Stimulated activated CD4-positive, alpha-beta T cell treated with anti-CD3 and anti-CD28 coated beads, Interleukin-1b, Interleukin-23, amount 100 ng/mL, for 1 hour (primary cell): ENCODE results near the gene GCC1.

Source experiments
- DNase-seq, 2 donors: peaks; one replicate each; pipeline ENCODE4 v3.0.0-alpha.2; 2020; ENCODE audit warnings: low read depth in 2 of 2

The GCC1 gene

GRCh38 chr7:127585044-127585953, at the start of gene GCC1:
GCC1 (minus strand) TSS chr7:127585596; CDS start chr7:127585182, 414 bp downstream.
- peak; percentile 77 to 90 for DNase-seq

- DNase-seq: no peak
These were observed 47.0 kb upstream of the GCC1 start for GRCh38 chr7:127632276-127632910.

DNA sequence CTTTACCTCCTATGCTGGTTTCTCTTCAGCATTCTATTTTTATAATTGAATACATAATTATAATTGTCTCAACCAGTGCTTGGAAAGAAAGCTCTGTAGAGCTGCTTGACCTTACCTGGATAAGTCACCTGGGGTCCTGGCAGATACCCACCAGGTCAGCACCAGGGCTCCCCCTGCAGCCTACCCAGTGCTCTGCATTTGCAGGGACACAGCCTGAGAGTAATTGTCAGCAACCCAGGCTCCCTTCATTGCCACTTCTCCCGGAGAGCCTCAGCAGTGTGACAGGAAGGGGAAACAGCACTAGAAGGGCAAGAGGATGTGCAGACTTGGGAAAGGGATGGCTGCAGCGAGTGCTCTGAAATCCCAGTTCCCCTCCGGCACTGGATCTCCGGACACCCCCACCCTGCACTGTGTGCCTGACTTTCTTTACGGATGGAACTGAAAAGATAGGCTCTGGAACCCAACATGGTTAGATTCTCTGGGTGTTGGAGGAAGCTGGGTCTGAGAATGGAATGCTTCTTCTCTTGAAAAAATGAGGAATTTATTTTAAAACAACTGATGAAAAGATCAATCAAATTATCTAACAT, 44.0 kb upstream of the GCC1 start:
- no peak for DNase-seq

DNA sequence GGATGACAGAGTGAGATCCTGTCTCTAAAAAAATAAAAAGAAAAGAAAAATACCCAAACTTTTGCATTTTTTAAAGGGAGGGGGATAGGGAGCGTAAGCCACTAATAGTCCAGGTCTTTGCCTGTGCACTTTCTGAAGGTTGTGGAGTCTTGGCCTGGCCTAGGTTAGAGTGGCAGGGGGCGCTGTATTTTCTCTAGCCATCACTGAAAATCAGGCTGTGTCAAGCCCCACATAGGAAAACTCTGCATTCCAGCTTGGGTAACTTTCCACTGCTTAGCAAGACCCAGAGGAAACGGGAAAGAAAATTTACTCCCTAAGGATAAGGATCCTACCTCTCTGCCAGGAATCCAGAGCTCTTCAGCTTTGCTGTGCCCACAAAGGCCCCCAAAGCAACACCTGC, 43.0 kb upstream of the GCC1 start:
- no peak for DNase-seq

GRCh38 chr7:127625331-127625730, 39.9 kb upstream of the GCC1 start:
- no peak for DNase-seq

DNA sequence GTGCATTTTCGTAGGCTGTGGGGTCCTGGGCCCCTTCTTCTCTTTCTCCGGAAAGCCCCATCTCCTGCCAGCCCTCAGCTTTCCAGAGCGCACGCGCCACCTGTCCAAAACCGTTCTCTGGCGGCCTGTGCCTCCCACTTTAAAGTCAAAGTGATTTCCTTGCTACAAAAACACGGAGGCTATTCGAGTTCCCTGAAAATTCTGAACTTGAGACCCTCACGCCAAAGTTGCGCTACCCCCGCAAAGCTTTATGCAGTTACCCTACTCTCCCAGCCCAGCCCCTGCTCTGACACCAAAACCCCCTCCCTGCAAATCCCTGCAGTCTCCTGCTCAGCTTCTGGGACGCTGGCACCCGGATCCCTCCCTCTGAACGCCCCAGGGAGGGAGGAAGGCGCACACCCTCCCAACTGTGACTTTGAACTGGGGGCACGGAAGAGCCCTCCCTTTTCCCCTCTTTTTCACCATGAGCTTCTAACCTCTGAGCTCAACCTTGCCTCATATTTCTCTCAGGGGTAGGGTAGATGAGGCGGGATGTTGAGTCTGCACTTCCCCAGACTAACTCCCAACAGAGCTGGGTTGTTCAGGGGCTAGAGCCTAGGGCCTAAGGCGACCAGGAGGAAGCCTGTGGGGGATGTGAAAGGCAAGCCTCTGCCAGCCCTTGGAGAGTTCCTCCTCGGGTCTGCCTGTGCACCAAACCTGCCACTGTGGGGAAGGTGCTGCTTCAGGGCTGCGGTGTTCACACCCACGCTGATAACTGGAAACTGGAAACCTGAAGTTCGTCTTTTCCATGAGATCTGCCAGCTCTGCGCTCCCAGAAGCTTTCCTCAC, 35.2 kb upstream of the GCC1 start:
- DNase-seq: no peak

DNA sequence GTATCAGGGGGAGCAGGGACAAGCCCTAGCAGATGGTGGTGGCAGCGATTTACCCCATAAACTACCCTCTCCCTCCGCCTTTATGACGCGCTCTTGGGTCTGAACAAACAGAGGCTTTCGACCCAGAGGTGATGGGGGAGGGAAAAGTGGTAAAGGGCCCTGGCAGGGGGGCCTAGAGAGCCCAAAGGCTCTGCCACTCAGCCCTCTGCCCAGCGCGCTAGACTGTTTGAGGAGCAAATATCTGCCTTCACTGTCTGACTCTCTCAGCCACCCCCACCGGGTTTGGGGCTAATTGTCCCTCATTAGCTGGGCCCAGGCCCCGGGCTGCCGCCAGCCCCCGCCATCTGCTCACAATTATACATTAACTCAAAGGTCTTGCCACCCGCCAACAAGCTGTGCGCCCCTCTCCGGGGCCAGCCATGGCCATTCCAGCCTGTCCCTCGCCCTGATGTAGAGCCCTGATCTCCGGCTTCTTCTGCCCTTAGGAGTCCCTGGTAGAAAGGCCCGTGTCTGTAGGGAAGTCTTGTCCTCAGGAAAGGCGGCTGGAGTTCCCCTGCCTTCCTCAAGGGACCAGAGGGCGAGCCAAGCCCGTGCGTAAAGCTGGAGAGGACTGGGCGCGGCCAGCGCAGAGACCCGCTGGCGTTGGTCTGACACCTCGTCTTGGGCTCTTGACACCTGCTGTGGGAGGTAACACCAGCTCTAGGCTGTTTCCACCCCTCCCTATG, 34.4 kb upstream of the GCC1 start:
- no peak for DNase-seq

DNA sequence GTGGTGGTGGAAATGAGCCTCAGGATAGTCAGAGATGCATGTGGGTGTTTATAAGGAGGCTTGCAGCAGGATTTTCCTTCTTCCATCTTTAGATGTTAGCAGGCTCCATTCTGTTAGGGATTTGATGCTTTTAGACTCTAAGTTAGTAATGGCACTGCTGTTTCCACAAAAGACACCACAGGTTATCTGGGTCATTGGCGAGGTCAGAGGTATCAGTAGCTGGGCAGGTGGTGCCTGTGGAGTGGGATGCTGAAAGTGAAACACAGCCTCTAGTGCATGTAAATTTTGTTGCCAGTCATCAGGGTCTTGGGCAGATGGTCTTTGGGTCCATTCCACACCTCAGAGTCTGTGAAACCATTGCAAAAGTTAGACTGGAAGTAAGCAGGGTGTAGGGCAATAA, 33.4 kb upstream of the GCC1 start:
- DNase-seq: no peak

- DNase-seq: no peak
These were observed 32.6 kb upstream of the GCC1 start, which contains the start of gene PAX4 for GRCh38 chr7:127618042-127618441. PAX4 (minus strand) TSS chr7:127618142; CDS start chr7:127615928, 2,214 bp downstream.

DNA sequence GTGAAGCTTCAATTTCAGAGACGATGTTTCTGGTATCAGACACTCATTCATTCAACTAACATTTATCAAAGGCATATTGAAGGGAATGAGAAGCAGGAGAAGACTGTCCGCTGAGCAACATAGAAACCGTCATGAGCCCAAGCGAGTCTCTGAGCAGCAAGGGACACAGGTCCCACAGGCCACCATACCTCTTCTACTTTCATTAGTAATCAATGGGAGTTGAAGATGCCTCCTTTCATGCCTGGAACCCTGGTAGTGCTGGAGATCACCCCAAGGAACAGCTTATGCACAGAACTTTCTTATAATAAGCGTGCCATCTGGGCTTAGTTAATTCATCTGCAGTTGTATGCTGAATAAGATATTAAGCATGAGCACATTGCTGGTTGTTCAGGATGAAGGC, 31.3 kb upstream of the GCC1 start:
- DNase-seq: no peak

DNA sequence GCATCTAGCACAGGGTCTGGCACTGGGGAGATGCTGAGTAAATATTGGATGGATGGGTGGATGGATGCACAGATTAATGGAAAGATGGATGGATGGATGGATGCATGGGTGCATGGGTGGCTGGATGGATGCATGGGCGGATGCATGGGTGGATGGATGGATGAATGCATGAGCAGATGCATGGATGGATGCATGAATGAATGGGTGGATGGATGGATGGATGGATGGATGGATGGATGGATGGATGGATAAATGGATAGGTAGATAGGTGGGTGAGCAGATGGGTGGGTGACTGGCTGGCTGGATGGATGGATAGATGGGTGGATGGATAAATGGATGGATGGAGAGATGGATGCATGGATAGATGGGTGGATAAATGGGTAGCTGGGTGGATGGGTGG, 26.9 kb upstream of the GCC1 start:
- no peak for DNase-seq

DNA sequence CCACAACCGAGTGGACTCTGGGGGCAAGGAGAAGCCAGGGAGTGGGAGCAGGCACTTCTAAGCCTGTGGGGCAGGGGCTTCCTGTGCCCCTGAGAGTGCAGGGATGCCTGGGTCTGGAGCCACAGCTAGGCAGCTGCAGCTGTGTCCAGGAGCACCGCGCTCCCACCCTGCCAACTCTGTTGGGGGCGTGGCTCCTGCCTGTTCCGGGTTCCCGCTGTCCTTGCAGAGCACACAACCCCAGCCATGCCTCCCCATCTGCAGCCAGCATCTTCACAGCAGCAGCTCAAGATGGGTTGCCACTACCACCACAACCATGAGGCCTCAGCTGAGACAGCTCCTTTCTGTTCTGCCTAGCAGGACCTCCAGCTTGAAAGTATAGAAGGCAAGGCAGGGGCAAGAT, 23.9 kb upstream of the GCC1 start:
- DNase-seq: no peak

- no peak for DNase-seq
These were observed 23.1 kb upstream of the GCC1 start for GRCh38 chr7:127608446-127608845.

GRCh38 chr7:127600885-127601284, 15.5 kb upstream of the GCC1 start:
- DNase-seq: no peak

DNA sequence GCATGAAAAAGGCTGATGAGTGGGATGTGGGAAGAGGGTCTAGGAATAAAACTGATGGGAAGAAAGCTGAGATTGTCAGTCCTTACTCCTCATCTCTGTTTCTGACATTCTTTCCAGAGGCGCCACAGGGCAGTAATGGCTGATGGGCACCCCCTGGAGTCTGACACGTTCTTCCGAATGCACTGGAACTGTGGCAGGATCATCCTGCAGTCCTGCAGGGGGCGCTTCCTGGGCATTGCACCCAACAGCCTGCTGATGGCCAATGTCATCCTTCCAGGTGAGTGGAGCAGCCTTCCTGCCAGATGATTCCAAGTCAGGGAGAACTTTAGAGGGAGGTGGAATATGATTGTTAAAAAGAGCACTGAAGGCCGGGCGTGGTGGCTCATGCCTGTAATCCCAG, 12.9 kb upstream of the GCC1 start:
- DNase-seq: no peak

- DNase-seq: no peak
These were observed 10.3 kb upstream of the GCC1 start for GRCh38 chr7:127595737-127596136.

GRCh38 chr7:127594490-127594889, 9.1 kb upstream of the GCC1 start:
- no peak for DNase-seq

DNA sequence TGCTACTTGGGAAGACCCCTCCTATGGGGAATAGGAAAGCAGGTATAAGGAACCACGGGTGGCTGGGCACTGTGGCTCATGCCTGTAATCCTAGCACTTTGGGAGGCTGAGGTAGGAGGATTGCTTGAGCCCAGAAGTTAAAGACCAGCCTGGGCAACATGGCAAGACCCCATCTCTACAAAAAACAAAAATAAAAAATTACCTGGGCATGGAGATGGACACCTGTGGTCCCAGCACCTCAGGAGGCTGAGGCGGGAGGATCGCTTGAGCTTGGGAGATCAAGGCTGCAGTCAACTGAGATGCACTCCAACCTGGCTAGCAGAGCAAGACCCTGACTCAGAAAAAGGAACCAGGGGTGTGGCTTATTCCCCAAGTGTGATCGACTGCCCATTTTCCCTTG, 7.2 kb upstream of the GCC1 start:
- no peak for DNase-seq

DNA sequence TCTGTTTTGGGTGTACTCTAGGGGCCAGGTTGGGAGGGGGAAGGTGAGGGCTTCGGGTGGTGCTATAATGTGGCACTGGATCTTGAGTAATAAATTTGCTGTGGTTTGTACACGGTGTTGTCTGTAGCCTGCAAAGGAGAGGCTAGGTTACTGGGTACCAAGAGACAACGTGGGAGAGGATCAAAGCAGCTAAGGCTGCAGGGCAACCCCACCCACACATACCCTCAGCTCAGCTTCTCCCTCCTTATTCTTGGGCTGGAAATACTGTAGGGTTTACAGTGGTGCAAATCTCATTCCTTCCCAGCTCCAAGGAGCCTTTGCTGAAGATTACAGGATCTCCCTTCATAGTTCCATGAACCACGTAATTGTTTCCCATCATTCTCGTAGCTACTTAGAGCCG, 6.2 kb upstream of the GCC1 start:
- no peak for DNase-seq

- DNase-seq: no peak
These were observed 5.8 kb upstream of the GCC1 start for GRCh38 chr7:127591189-127591588.

- DNase-seq: no peak
These were observed 4.5 kb upstream of the GCC1 start for GRCh38 chr7:127589896-127590295.
